COLO668 (cell line): ENCODE measurements around the gene MBD6.

Source experiments
- DNase-seq: peaks from one replicate; lab custom pipeline; 2025; ENCODE audit not compliant: unreplicated experiment; lab: John Stamatoyannopoulos, UW

The MBD6 gene, protein sequence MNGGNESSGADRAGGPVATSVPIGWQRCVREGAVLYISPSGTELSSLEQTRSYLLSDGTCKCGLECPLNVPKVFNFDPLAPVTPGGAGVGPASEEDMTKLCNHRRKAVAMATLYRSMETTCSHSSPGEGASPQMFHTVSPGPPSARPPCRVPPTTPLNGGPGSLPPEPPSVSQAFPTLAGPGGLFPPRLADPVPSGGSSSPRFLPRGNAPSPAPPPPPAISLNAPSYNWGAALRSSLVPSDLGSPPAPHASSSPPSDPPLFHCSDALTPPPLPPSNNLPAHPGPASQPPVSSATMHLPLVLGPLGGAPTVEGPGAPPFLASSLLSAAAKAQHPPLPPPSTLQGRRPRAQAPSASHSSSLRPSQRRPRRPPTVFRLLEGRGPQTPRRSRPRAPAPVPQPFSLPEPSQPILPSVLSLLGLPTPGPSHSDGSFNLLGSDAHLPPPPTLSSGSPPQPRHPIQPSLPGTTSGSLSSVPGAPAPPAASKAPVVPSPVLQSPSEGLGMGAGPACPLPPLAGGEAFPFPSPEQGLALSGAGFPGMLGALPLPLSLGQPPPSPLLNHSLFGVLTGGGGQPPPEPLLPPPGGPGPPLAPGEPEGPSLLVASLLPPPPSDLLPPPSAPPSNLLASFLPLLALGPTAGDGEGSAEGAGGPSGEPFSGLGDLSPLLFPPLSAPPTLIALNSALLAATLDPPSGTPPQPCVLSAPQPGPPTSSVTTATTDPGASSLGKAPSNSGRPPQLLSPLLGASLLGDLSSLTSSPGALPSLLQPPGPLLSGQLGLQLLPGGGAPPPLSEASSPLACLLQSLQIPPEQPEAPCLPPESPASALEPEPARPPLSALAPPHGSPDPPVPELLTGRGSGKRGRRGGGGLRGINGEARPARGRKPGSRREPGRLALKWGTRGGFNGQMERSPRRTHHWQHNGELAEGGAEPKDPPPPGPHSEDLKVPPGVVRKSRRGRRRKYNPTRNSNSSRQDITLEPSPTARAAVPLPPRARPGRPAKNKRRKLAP

DNA sequence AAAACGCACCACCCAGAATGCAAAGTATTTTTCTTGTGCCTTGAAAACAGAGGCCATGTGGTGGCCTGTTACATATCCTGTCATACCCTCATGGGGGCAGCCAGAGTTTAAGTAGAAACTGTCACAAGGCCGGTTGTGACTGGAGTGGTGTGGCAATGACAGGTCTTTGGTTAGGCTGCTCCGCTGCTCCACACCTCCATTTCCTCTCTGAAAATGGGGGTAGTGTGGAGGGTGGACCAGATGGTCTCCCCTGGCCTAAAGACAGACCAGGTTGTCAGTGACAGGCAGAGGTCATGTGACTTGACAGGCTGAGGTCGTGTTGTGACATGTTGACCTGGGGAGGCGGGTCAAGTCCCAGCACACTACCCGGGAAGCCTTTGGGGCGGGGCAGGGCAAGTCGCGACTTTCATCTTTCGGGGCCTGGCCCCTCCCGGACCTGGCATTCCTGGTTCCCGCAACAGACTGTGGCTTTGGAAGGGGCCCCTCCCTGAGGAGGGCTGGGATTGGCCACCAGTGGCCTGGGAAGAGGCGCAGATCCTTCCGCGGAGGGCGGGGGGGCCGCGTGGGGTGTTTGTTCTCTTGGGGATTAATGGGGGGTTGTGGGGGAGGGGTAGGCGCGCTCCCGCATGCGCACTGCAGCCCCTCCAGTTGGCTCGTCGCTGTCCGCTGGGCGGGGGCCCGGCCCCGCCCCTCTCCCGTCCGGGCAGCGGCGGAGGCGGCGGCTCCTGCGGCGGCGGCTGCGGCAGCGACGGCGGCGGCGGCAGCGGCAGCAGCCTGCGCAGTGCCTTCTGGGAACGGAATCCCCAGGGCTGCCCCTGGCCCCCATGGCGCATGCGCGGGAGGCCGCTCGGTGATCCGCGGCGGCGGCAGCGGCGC is at the start of gene MBD6:
MBD6 (plus strand) TSS at position 814 of the 876 bp plus-strand sequence. CDS start 1,480 bp downstream, outside the sequence.
- DNase-seq: peak; percentile 94

DNA sequence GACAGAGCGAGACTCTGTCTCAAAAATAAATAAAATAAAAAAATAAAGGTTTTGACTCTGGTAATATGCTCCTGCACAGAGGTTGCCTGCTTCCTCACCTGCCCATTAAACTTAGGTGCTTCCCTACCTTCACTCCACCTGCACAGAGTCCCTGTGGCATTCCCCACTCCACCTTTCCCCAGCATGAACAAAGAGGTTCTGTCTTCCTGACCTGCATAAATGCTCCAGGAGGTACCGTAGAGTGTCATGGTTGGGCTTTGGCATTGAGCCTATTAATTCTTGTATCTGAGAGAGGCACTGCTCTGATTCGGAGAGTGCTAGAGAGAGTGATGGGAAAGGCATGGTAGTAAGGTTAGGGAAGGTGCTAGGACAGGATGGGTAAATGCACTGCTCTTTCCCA is 49.2 kb upstream of the MBD6 start:
- DNase-seq: no peak

DNA sequence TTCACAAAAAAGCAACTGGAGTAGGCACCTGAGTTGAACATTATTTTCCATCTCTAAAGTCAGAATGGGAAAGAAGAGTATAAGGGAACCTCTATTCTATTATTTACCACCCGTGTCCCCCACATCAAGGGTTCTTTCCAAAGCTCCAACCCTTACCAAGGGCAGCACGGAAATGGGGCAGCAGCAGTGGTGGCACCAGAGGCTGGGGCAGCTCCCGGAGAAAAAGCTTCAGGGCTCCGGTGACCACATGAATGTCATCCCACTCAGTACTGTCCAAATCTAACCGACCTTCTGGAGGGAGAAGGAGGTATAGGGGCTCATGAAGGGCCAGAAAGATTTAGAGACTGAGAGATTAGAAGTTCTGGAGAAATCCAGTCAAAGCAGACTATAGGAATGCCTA is 48.7 kb upstream of the MBD6 start:
- DNase-seq: no peak

DNA sequence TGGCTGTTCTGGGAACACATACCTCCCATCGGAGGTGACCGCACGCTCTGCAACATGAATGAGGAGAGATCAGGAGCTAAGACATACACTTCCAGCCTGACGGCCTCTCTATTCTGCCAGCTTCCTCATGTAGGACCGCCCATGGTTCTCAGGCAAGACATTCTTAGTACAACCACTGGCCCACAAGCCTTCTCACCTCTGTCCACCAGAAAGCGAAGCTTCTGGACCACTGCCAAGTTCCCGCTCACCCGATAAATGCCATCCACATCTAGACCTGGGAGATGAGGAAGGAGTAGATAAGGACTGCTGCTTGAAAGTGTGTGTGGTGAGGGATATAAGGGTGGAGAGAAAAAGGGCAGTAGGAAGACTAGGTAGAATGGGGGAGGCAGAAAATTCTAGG is 48.2 kb upstream of the MBD6 start:
- DNase-seq: no peak

DNA sequence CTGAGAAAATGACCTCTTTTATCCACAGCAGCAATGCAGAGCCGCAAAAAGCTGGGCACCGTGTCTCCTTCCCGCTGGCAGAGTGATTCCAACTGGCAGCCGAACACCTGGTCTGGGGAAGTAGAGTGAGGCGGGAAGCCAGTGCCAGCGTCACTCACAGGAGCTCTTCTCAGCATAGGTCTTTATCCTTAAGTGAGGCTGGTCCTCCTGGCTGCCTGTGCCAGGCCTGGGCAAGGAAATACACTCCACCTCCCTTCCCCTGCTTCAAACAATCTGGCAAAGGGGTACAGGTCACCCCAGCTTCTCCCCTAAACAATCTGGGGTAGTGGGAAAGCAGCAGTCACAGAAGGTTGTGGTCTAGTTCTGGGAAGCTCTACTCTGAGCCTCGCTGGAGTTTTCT is 47.8 kb upstream of the MBD6 start:
- no peak for DNase-seq

DNA sequence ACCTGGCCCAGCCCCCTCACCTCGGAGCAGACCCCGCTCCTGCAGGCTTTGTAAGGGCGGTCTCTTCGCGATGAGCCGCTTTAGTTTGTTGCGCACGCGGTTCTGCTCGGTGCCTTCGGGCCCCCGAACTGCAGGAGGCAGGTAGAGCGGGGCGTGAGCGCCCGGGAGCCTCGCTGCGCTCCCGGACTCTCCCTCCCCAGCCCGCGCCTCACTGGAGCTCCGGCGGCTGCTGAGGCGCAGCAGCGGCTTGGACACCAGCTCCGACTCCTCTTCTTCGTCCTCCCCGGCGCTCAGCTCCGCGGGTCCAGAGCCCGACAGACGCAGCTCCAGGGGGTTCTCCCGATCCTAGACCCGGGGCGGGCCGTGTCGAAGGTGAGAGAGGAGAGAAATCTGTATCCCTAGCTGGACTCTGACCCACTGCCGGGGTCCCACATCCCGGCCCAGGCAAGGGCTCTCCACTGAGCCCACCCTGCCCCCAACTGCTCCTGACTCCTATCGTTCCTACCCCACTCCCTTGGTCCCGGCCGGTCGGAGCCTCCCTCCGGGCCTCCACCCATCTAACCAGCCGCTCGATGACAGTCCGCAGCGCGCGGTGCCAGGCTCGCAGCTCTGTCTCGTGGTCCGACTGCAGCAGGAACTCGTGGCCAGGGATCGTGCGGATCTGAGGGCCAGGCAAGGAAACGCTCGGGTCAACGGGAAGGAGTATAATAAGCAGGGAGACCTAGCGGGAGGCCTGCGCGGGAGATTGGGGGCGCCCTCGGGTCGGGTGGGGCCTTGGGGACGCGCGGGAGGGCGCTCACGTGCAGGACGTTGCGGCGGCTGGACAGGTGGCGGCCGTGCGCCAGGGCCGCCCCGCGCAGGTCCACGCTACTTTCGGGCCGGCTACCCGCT is 47.1 kb upstream of the MBD6 start:
- no peak for DNase-seq

DNA sequence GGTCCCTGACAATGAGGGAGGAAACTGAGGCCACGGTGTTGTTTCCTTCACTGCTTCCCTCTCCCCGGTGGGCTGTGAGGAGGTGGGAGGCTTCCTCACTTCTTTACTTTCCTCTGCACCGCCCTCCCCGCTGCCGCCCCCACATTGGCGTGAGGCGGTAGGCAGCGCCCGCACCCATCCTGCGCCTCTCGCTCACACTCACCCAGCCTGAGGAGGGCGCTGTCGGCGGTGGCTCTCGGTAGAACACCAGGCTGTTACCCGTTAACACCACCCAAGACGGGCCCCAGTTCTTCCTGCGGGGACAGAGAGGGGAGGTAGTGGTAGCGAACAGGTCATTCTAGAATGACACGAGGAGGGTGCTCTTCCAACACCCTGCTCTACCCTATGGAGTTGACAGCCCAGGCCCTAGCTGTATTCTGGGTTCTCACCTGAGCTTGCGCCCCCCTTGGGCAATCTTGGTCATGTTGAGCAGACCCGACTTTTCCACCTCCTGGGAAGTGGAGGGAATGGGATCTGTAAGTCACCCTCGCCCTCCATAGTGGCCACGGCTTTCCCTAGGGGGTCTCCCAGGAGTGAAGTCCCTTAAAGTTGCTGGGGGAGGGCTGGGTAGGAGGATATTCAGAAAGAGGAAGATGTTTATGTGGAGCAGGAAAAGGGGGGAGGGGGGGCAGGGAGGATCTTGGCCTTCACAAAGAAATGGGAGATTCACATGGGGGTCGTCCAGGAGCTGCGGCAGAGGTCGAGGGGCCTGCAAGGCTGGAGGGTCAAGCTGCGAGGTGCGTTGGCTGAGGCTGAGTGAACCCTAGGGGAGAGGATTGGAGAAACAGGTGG is 46.2 kb upstream of the MBD6 start:
- no peak for DNase-seq

DNA sequence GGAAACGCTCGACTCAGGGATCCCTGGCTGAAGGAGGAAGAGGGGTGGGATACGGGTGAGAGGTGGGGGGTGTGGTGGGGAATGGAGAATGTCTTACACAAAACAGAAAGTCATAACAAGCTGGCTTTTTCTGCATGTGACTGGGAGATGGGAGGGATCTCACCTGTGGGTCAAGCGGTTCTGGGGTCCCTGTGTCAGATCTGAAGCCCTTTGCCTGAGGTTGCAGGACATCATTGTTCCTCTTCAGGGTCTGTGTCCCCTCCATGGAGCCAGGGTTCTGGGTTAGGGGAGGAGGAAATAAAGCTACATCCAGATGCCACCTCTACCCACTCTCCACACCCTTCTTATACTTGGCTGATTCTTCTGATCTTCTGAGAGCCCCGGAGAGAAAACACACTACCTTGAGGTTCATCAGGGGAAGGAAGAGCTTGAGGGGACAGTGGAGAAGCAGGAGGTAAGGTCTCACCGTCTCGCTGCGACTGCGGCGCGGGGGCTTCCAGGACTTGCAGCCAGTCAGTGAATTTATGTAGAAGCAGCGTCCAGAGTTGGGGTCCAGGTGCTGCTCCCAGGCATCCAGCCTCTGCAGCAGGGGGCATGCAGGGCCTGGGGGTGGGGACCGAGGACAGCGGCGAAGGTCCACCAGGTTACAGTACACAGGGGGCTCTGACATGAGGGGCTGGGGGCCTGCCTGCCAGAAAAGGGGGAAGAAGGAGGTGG is 45.5 kb upstream of the MBD6 start:
- no peak for DNase-seq

DNA sequence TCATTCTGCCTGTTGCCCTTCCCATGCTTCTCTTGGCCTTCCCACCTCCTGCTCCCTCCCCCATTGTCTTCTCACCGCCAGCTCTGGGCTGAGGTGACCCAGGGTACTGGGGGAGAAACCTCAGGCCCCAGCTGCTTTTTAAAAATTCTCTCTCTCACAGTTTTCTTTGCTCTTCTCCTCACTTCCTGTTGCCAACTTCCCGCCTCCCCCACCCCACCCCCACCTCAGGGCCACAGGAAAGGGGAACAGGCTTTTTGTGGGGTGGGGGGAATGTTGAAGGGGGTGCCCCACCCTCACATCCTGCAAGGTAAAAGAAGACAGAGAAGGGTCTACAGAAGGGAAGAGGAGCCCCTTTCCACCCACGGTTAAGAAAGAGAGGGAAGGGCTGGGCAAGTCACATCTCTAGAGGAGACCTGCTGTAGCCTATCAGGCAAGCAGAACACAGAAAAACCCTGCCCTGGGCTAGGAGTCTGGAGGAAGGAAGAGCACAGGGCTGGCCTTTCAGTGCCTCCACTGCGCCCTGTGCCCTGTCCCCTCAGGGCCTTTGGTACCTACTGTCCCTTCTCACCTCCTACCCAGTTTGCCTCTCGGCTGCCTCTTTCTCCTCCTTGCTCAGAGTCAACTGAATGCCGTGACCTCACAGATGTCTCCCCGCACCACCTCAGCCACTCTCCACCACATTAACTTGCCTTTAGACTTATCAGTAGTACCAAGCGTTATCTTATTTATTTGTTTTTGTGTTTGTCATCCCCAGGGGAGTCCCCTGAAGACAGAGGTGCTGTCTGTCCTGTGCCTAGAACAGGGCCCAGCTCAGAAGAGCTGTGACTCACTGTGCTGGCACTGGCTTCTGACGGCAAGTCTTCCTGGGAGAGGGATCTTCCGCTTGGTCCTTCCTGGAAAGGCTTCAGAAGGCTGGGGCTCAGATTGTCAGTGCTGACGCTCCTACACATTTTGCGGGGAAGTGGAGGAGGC is 44.6 kb upstream of the MBD6 start:
- no peak for DNase-seq

DNA sequence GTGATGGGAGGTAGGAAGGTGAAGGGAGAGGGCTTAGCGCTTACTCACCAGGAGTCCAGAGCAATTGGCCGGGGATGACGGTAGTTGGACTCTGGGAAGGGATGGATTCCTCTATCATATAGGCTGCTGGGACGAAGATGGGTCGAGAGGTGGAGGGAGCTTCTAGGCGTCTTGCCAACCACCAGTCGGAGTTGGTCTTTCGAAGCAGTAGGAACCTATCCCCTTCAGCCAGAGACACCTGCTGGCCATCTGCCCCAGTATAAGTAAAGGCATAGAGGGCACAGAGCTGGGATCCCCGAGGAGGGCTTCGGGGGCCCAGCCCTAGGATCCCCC is 43.6 kb upstream of the MBD6 start:
- no peak for DNase-seq

DNA sequence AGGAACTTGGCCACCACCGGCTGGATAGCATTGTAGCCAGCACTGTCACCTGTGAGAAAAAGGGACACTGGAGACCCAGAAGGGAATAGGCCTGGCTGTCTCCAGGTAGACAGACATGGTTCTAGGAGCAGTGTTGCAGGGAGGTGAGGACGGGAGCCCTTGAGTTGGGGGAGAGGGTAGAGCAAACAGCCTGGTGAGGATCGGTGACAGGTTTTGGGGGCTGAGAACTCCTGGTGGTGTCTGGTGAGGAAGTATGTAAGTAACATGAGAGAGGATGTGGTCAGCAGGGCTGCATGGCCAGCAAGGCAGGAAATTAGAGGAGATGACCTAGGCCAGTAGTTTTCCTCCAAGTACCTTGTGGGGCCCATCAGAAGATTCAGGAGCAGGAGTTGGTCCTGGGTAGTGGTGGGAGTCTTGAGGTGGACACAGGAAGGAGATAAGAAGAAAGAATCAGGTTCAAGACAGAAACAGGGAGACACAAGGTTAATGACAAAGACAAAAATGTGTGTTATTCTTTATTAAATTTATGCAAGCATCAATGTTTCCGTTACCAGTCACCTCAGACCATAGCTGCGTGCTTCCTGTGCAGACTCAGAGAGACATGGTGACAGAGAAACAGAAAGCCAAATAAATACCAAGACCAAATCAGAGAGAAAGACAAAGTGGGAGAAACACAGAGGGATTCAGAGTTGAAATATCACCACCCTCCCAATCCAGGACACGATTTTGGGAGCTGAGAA is 43.1 kb upstream of the MBD6 start, which contains the start of gene ARHGAP9:
ARHGAP9 (minus strand) TSS at position 491 of the 740 bp plus-strand sequence; CDS start at position 31, 460 bp downstream.
- no peak for DNase-seq

DNA sequence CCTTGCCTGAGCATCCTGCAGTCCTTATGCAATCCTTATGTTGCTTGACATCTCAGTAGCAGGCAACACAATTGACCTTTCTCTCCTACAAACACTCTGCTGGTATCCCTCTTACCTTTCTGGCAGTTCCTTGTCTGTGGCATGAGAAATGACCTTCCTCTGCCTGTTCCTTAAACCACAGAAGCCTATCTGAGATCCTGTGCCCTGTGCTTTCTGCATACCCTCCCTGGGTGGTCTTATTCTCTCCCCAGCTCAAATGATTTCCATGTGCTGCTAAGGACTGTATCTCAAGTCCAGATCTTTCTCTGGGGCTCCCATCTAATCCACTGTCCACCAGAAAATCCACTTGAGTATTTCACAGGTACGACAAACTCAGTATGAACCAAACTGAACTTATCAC is 41.0 kb upstream of the MBD6 start:
- no peak for DNase-seq

DNA sequence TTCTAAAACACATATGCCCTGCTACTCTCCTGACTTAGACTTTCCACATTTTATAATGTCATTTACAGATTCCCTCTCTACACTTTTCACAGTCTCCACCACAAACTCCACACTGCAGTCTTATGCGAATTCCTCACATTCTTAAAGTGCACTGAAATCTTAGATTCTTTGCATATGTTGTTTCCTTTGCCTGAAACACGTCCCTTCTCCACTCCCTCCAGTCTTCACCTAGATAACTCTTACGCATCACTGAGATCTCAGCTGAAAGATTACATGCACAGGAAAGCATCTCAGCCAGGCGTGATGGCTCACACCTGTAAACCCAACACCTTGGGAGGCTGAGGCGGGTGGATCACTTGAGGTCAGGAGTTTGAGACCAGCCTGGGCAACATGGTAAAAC is 39.2 kb upstream of the MBD6 start:
- no peak for DNase-seq

DNA sequence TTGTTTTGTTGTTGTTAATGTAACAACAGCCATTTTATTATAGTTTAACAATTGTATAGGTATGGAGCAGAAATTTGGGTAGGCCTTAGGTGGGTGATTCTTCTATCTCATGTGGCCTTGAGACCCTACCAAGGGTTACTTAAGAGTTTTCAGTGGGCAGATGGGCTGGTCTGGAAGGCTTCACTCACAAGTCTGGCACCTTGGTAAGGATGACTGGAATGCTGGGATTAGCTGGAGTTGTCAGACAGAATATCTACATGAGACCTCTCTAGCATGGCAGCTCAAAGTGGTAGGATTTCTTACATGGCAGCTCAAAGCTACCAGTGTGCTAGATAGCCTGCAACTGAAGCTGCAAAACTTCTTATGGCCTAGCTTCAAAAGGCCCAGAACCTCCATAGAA is 36.9 kb upstream of the MBD6 start:
- no peak for DNase-seq

DNA sequence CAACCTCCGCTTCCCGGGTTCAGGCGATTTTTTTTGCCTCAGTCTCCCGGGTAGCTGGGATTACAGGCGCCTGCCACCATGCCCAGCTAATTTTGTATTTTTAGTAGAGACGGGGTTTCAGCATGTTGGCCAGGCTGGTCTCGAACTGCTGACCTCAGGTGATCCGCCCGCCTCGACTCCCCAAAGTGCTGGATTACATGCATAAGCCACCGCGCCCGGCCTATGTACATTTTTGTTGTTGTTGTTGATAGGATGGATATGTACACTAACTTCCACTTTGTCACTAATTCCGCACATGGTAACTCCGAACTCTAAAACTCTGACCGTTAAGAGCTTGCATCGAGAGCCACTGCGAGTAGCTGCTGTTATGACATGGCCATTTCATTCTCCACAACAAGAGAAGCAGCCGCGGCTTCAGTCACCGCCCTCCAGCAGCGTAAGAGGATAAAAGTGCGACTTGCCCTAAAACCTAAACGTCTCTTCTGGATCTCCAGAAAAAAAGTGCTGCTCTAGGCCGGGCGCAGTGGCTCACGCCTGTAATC is 35.5 kb upstream of the MBD6 start:
- no peak for DNase-seq
